H9 (cell line): ENCODE measurements around the gene LRMDA. TPM values are rescaled to one million over a fixed set of nuclear protein-coding genes. Genes with fewer than 3 reads are reported as not detected.

Experiments used
- DNase-seq: peaks from one replicate; pipeline ENCODE4 v3.0.0-alpha.2; 2017
- H2AFZ ChIP-seq: one replicate; pipeline ENCODE4 v1.6.1; 2013; ENCODE audit warnings: mild to moderate bottlenecking, low read length, control low read depth, moderate library complexity
- H2AK5ac ChIP-seq: 2 replicates; pipeline ENCODE4 v1.6.1; 2013; ENCODE audit warnings: low read length, control low read depth, mixed read lengths; ENCODE audit not compliant: insufficient read length
- H2BK120ac ChIP-seq: one replicate; pipeline ENCODE4 v1.6.1; 2013; ENCODE audit warnings: low read depth, mild to moderate bottlenecking, low read length, control low read depth, inconsistent platforms; ENCODE audit not compliant: poor library complexity, severe bottlenecking
- H2BK12ac ChIP-seq: 2 replicates; pipeline ENCODE4 v1.6.1; 2013; ENCODE audit warnings: low read length, control low read depth, mixed read lengths, low read depth; ENCODE audit not compliant: insufficient read length
- H2BK15ac ChIP-seq: 2 replicates; pipeline ENCODE4 v1.6.1; 2013; ENCODE audit warnings: low read depth, low read length, control low read depth
- H2BK20ac ChIP-seq: one replicate; pipeline ENCODE4 v1.6.1; 2013; ENCODE audit warnings: low read depth, mild to moderate bottlenecking, low read length, control low read depth, inconsistent platforms; ENCODE audit not compliant: poor library complexity, severe bottlenecking
- H2BK5ac ChIP-seq: 2 replicates; pipeline ENCODE4 v1.6.1; 2013; ENCODE audit warnings: low read length, control low read depth, mixed read lengths; ENCODE audit not compliant: insufficient read length
- H3K14ac ChIP-seq: 2 replicates; pipeline ENCODE4 v1.6.1; 2013; ENCODE audit warnings: low read length, control low read depth; ENCODE audit not compliant: insufficient read depth
- H3K18ac ChIP-seq: 2 replicates; pipeline ENCODE4 v1.6.1; 2013; ENCODE audit warnings: low read depth, mild to moderate bottlenecking, mixed read lengths, low read length, control low read depth; ENCODE audit not compliant: insufficient read length
- H3K23ac ChIP-seq: 2 replicates; pipeline ENCODE4 v1.6.1; 2013; ENCODE audit warnings: low read length, control low read depth, mixed read lengths, low read depth; ENCODE audit not compliant: insufficient read length
- H3K23me2 ChIP-seq: 2 replicates; pipeline ENCODE4 v1.6.1; 2013; ENCODE audit warnings: low read depth, mild to moderate bottlenecking, mixed read lengths, low read length, control low read depth; ENCODE audit not compliant: insufficient read length, poor library complexity, severe bottlenecking
- H3K27ac ChIP-seq: 2 replicates; pipeline ENCODE4 v1.5.1; 2013; ENCODE audit warnings: low read length, control low read depth, mixed read lengths, low read depth; ENCODE audit not compliant: insufficient read length
- H3K27me3 ChIP-seq: 2 replicates; pipeline ENCODE4 v1.6.1; 2013; ENCODE audit warnings: low read length, control low read depth, inconsistent platforms; ENCODE audit not compliant: insufficient read depth
- H3K4ac ChIP-seq: 2 replicates; pipeline ENCODE4 v1.6.1; 2013; ENCODE audit warnings: low read depth, mild to moderate bottlenecking, control low read depth, inconsistent platforms, low read length, moderate library complexity
- H3K4me1 ChIP-seq: 2 replicates; pipeline ENCODE4 v1.6.1; 2013; ENCODE audit warnings: low read length, control low read depth, inconsistent platforms; ENCODE audit not compliant: insufficient read depth
- H3K4me2 ChIP-seq: 2 replicates; pipeline ENCODE4 v1.6.1; 2013; ENCODE audit warnings: low read length, control low read depth, mixed read lengths; ENCODE audit not compliant: insufficient read length, insufficient read depth
- H3K56ac ChIP-seq: 2 replicates; pipeline ENCODE4 v1.6.1; 2013; ENCODE audit warnings: low read depth, mild to moderate bottlenecking, mixed read lengths, low read length, control low read depth; ENCODE audit not compliant: insufficient read length
- H3K79me1 ChIP-seq: 2 replicates; pipeline ENCODE4 v1.6.1; 2013; ENCODE audit warnings: low read depth, mild to moderate bottlenecking, moderate library complexity, low read length, control low read depth, inconsistent platforms; ENCODE audit not compliant: insufficient read depth, poor library complexity, severe bottlenecking
- H3K79me2 ChIP-seq: 2 replicates; pipeline ENCODE4 v1.6.1; 2013; ENCODE audit warnings: low read length, control low read depth, inconsistent platforms; ENCODE audit not compliant: insufficient read depth
- H3K9ac ChIP-seq: 2 replicates; pipeline ENCODE4 v1.6.1; 2013; ENCODE audit warnings: low read length, control low read depth, mixed read lengths; ENCODE audit not compliant: insufficient read length; ENCODE audit errors: extremely low read depth
- H3K9me3 ChIP-seq: one replicate; pipeline ENCODE4 v1.6.1; 2013; ENCODE audit warnings: low read depth, low read length, inconsistent platforms; ENCODE audit not compliant: control insufficient read depth
- H3T11ph ChIP-seq: one replicate; pipeline ENCODE4 v1.6.1; 2013; ENCODE audit warnings: mild to moderate bottlenecking, low read length, control low read depth, inconsistent platforms
- H4K20me1 ChIP-seq: one replicate; pipeline ENCODE4 v1.6.1; 2013; ENCODE audit not compliant: control insufficient read depth, insufficient read length, insufficient read depth
- H4K5ac ChIP-seq: 2 replicates; pipeline ENCODE4 v1.6.1; 2013; ENCODE audit warnings: low read depth, mild to moderate bottlenecking, mixed read lengths, low read length, control low read depth; ENCODE audit not compliant: insufficient read length
- H4K8ac ChIP-seq: replicated peaks from 2 replicates; pipeline ENCODE4 v1.6.1; 2013; ENCODE audit warnings: low read length, control low read depth, mixed read lengths, low read depth; ENCODE audit not compliant: insufficient read length
- H4K91ac ChIP-seq: 2 replicates; pipeline ENCODE4 v1.6.1; 2013; ENCODE audit warnings: low read depth, mild to moderate bottlenecking, moderate library complexity, mixed read lengths, low read length, control low read depth; ENCODE audit not compliant: insufficient read length
- H3K27ac Mint-ChIP-seq, 3 experiments: 2 replicates in 2 of 3; 3 replicates in 1 of 3; pipeline ENCODE4 v1.8.0; 2020 to 2021; ENCODE audit warnings: mixed read lengths in 3 of 3, mild to moderate bottlenecking in 1 of 3, moderate library complexity in 1 of 3
- H3K27me3 Mint-ChIP-seq: 2 replicates; pipeline ENCODE4 v1.8.0; 2021; ENCODE audit warnings: low read depth, mild to moderate bottlenecking, moderate library complexity, mixed read lengths
- H3K36me3 Mint-ChIP-seq, 3 experiments: 2 replicates in 2 of 3; 3 replicates in 1 of 3; pipeline ENCODE4 v1.8.0; 2020 to 2021; ENCODE audit warnings: low read depth in 3 of 3, mixed read lengths in 3 of 3; ENCODE audit not compliant: insufficient read depth in 1 of 3
- H3K4me1 Mint-ChIP-seq, 2 experiments: 2 replicates each; pipeline ENCODE4 v1.8.0; 2020; ENCODE audit warnings: mixed read lengths in 2 of 2
- H3K4me3 Mint-ChIP-seq, 2 experiments: 2 replicates in 1 of 2; 3 replicates in 1 of 2; pipeline ENCODE4 v1.8.0; 2020 to 2021; ENCODE audit warnings: mild to moderate bottlenecking in 2 of 2, mixed read lengths in 2 of 2, moderate library complexity in 1 of 2
- H3K9me3 Mint-ChIP-seq, 2 experiments: 2 replicates in 1 of 2; 3 replicates in 1 of 2; pipeline ENCODE4 v1.8.0; 2020; ENCODE audit warnings: mild to moderate bottlenecking in 2 of 2, mixed read lengths in 2 of 2, moderate library complexity in 1 of 2
- WGBS: extraction: QIAGEN DNeasy Blood & Tissue Kit; methylation state at CpG from one replicate; pipeline ENCODE4 v1.1.7; 2013; ENCODE audit warnings: missing lambda C conversion rate, low lambda C conversion rate, mixed read lengths; ENCODE audit not compliant: insufficient read length; ENCODE audit errors: extremely low coverage; 5-methylcytosine and 5-hydroxymethylcytosine counted together
- total RNA-seq: library from RNA; stranded (reverse); gene quantifications from 2 replicates; pipeline ENCODE4 v1.2.1, GENCODE V29; 2021
- TF ChIP-seq, protein P1 (sequence below): fragments of 200-600 bp; sonication (generic); conservative IDR thresholded peaks from 3 replicates; pipeline ENCODE4 v1.8.0; 2021; ENCODE audit warnings: antibody characterized with exemption, mild to moderate bottlenecking

LRMDA gene
- total RNA-seq, 1 experiment from 2014 or later: 1.8 TPM

DNA sequence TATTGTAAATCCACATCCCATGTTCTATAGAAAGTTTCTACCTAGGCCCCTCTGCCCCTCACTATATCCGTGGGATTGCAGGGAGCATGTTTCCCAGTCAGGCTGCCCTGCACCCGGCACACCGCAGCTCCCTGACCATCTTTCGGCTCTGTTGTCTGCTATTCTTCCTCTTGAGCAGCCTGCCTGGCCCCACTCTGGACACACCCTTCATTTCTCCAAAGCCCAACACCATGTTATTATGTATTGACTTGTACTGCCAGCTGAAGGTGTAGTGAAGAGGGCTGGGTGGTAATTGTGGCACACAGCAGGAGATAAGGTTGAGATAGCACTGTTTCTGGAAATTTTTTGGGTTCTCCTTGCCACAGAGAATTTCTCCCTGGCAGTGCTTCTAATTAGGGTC, 9.8 kb downstream of the LRMDA start:
- Mint-ChIP-seq H3K4me1 (peaks cover 8 to 15% of the 10 kb centered on the region in 2 experiments), H3K27me3 (peaks cover 66% of the 10 kb centered on the region), H3K9me3 (peaks cover 16 to 20% of the 10 kb centered on the region in 2 experiments; a peak in 4 of 5 replicates), H3K4me3 (no peak overlapping the region), H3K27ac (no peak overlapping the region), H3K36me3 (peaks cover 0 to 13% (median 0%) of the 10 kb centered on the region in 3 experiments; a peak in 2 of 7 replicates)
- H3K23me2 ChIP-seq: no peaks in the 10 kb centered on the region
- DNase-seq: no peak
- H2AK5ac ChIP-seq: no peak overlapping the region
- no peak overlapping the region for H3K56ac ChIP-seq
- no peak overlapping the region for H2AFZ ChIP-seq
- H3K23ac ChIP-seq: no peak overlapping the region
- no peaks in the 10 kb centered on the region for H4K20me1 ChIP-seq
- H2BK12ac ChIP-seq: no peak overlapping the region
- peaks cover 5% of the 10 kb centered on the region; the same call in 1 of the 2 replicates for H3K27me3 ChIP-seq
- H3K9me3 ChIP-seq: no peaks in the 10 kb centered on the region
- H4K8ac ChIP-seq: no peak overlapping the region
- no CpG with 5 or more reads among the region's 4 CpGs for WGBS
- H4K91ac ChIP-seq: no peak overlapping the region
- H2BK5ac ChIP-seq: no peak overlapping the region
- no peak overlapping the region for H2BK15ac ChIP-seq
- no peak overlapping the region for H3K27ac ChIP-seq
- H2BK120ac ChIP-seq: no peak overlapping the region
- H3K4me2 ChIP-seq: no peak overlapping the region
- H3K14ac ChIP-seq: no peak overlapping the region
- H3K79me2 ChIP-seq: no peaks in the 10 kb centered on the region
- no peak overlapping the region for H3K9ac ChIP-seq
- peaks cover 2% of the 10 kb centered on the region; the same call in 1 of the 2 replicates for H3K4me1 ChIP-seq
- no peak overlapping the region for H3K4ac ChIP-seq
- H3T11ph ChIP-seq: no peak overlapping the region
- H4K5ac ChIP-seq: no peak overlapping the region
- TF ChIP-seq, protein P1, sequence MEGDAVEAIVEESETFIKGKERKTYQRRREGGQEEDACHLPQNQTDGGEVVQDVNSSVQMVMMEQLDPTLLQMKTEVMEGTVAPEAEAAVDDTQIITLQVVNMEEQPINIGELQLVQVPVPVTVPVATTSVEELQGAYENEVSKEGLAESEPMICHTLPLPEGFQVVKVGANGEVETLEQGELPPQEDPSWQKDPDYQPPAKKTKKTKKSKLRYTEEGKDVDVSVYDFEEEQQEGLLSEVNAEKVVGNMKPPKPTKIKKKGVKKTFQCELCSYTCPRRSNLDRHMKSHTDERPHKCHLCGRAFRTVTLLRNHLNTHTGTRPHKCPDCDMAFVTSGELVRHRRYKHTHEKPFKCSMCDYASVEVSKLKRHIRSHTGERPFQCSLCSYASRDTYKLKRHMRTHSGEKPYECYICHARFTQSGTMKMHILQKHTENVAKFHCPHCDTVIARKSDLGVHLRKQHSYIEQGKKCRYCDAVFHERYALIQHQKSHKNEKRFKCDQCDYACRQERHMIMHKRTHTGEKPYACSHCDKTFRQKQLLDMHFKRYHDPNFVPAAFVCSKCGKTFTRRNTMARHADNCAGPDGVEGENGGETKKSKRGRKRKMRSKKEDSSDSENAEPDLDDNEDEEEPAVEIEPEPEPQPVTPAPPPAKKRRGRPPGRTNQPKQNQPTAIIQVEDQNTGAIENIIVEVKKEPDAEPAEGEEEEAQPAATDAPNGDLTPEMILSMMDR: no peak
- no peaks in the 10 kb centered on the region for H3K79me1 ChIP-seq
- H3K18ac ChIP-seq: no peak overlapping the region
- H2BK20ac ChIP-seq: no peak overlapping the region
